Lower leg skin (tissue), 3 donors: ENCODE results near the gene THADA.

Experiments
- CTCF ChIP-seq, 3 donors: fragments of 450-650 bp; IDR thresholded peaks; one replicate each; pipeline ENCODE4 v1.5.1; 2016; ENCODE audit warnings: antibody characterized with exemption in 3 of 3, mild to moderate bottlenecking in 3 of 3, moderate library complexity in 2 of 3
- POLR2A ChIP-seq, 2 donors: fragments of 450-650 bp; IDR thresholded peaks; one replicate each; pipeline ENCODE4 v1.6.1; 2016 to 2017; ENCODE audit warnings: antibody characterized with exemption in 2 of 2, mild to moderate bottlenecking in 1 of 2, moderate library complexity in 1 of 2

GRCh38 chr2:43329637-43330036 lies 266.2 kb downstream of the THADA start:
- TF ChIP-seq CTCF (IDR thresholded peaks at IDR 0.05): no peak
- no peak for TF ChIP-seq POLR2A (IDR thresholded peaks at IDR 0.05)
